ENCODE measurements around the gene GMDS. TPM values are rescaled to one million over a fixed set of nuclear protein-coding genes. Genes with fewer than 3 reads are reported as not detected.

The GMDS gene
- total and polyA plus RNA-seq, 2 of the 4 experiments (the other 2 are of a cell fraction) = 7.3 to 21.9 TPM

DNA sequence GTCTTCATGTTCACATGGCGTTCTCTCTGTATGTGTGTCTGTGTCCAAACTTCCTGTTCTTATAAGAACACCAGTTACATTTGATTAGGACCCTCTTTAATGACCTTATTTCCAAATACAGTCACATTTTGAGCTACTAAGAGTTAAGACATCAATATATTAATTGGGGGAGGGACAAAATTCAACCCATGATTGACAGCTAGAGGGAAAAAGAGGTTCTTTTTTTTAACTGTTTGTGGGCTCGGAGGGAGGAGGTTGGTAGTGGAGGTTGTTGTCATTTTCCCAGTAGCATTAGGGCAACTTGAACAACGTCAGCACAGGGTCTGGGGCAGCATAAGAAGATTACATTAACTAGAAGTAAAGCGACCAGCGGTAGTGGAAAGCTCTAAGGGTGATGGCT is 2.3 kb upstream of the GMDS start:
- in situ Hi-C loops (cut with MboI; ENCODE audit: low sequenced_read_pairs) = no loop called here
- Histone ChIP-seq H4K8ac (ENCODE audit: low read depth in 2 of 2, low read length in 2 of 2) (no peak overlapping the region), H2BK120ac (ENCODE audit: low read depth, low read length) (no peak overlapping the region), H2AK9ac (replicated peaks; ENCODE audit: low read depth, low read length, poor library complexity) (no peak overlapping the region), H2BK20ac (ENCODE audit: low read depth, low read length) (no peak overlapping the region), H3K14ac (replicated peaks; ENCODE audit: low read depth, low read length) (no peak overlapping the region), H3K27me3 (ENCODE audit: control insufficient read depth, insufficient read depth, low read length) (no peaks in the 10 kb centered on the region), H2BK5ac (ENCODE audit: low read depth, low read length, poor library complexity, severe bottlenecking) (no peak overlapping the region), H2AFZ (replicated peaks; ENCODE audit: low read length, poor library complexity) (no peak overlapping the region), H3K9ac (ENCODE audit: low read depth, low read length) (no peak overlapping the region), H3K36me3 (ENCODE audit: control insufficient read depth, insufficient read depth, low read length) (peaks cover 10% of the 10 kb centered on the region), H3K79me1 (ENCODE audit: low read depth in 1 of 2, low read length in 2 of 2) (peaks cover 21 to 32% of the 10 kb centered on the region in 2 experiments; a peak in 3 of 4 replicates), H3K4ac (ENCODE audit: low read depth, low read length) (no peak overlapping the region), H3K4me1 (ENCODE audit: control insufficient read depth, insufficient read depth, low read length) (peaks cover 5% of the 10 kb centered on the region), H2BK15ac (ENCODE audit: low read depth, low read length) (no peak overlapping the region), H4K5ac (ENCODE audit: low read depth, low read length) (no peak overlapping the region), H3K23ac (ENCODE audit: low read depth, low read length) (no peak overlapping the region), H3K4me3 (ENCODE audit: insufficient read depth, low read depth, low read length) (no peak overlapping the region), H3K4me2 (ENCODE audit: low read depth, low read length) (no peak overlapping the region), H3K18ac (ENCODE audit: low read depth, low read length) (no peak overlapping the region), H4K91ac (ENCODE audit: insufficient read depth, low read depth, low read length) (no peak overlapping the region), H3K56ac (ENCODE audit: extremely low read depth, insufficient read depth, low read length) (no peak overlapping the region), H2AK5ac (ENCODE audit: low read depth, low read length) (no peak overlapping the region), H4K20me1 (ENCODE audit: insufficient read depth, low read length) (no peaks in the 10 kb centered on the region), H3K27ac (ENCODE audit: insufficient read depth, low read length) (no peak overlapping the region), H3K9me3 (ENCODE audit: control insufficient read depth, insufficient read depth, low read length) (no peaks in the 10 kb centered on the region), H3K9me1 (ENCODE audit: insufficient read depth, low read length) (0 out of 2 replicates have a peak, but pooled peaks cover 3% of the 10 kb centered on the region)
- BruUV-seq (replicated peaks) = no TSS peak
- POLR2A ChIA-PET (ENCODE audit: unreplicated experiment) = no interaction called here
- no peak for ATAC-seq (ENCODE audit: low read depth)
- no CpG with 5 or more reads among the region's 5 CpGs for WGBS, 2 experiments (ENCODE audit: extremely low coverage in 2 of 2, insufficient read length in 1 of 2)
- intact Hi-C loops (cut with micrococcal nuclease) = no loop called here
- DNase-seq = no peak
- dilution Hi-C loops (cut with HindIII; ENCODE audit: low sequenced_read_pairs, unreplicated experiment) = no loop called here
- CTCF ChIA-PET = no interaction called here
- no peak for TF ChIP-seq CEBPB (IDR thresholded peaks at IDR 0.05; ENCODE audit: low read depth, low read length)
- no peak for TF ChIP-seq CHD1 (IDR thresholded peaks at IDR 0.05; ENCODE audit: low read depth, low read length)
- TF ChIP-seq FOS (IDR thresholded peaks at IDR 0.05; ENCODE audit: low read depth, low read length) = no peak
- TF ChIP-seq NFE2L2 (IDR thresholded peaks at IDR 0.05; ENCODE audit: low read depth, low read length) = no peak
- TF ChIP-seq USF2 (IDR thresholded peaks at IDR 0.05; ENCODE audit: low read depth, low read length) = no peak
- TF ChIP-seq RAD21 (IDR thresholded peaks at IDR 0.05; ENCODE audit: low read length) = no peak
- TF ChIP-seq, protein P1, sequence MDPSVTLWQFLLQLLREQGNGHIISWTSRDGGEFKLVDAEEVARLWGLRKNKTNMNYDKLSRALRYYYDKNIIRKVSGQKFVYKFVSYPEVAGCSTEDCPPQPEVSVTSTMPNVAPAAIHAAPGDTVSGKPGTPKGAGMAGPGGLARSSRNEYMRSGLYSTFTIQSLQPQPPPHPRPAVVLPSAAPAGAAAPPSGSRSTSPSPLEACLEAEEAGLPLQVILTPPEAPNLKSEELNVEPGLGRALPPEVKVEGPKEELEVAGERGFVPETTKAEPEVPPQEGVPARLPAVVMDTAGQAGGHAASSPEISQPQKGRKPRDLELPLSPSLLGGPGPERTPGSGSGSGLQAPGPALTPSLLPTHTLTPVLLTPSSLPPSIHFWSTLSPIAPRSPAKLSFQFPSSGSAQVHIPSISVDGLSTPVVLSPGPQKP (IDR thresholded peaks at IDR 0.05; ENCODE audit: borderline replicate concordance, low read depth, low read length) = no peak
- no peak for TF ChIP-seq BHLHE40 (IDR thresholded peaks at IDR 0.05; ENCODE audit: low read depth, low read length)
- no peak for TF ChIP-seq RFX5 (IDR thresholded peaks at IDR 0.05; ENCODE audit: low read depth, low read length)
